K562 (cell line): Measurements from ENCODE around the gene GDAP2. TPM values are rescaled to one million over a fixed set of nuclear protein-coding genes. Genes with fewer than 3 reads are reported as not detected.

Experiments used
- ATAC-seq: fragments of 200-7000 bp; cut with Tn5 transposase; 3 replicates; pipeline ENCODE4 v1.9.1; 2020; ENCODE audit warnings: moderate library complexity
- BruUV-seq: library from RNA; stranded (reverse); fragments of 400-500 nt; replicated peaks from 2 replicates; lab custom pipeline; 2021; lab: Mats Ljungman, UMichigan
- CTCF ChIA-PET: fragments of 300-600 bp; formaldehyde crosslinking; extraction: SDS; loops from one replicate; lab custom pipeline; 2021; ENCODE audit warnings: low intra/inter-chr PET ratio; lab: Yijun Ruan, JAX
- POLR2A ChIA-PET: fragments of 300-600, 350-650 bp; sonication (Branson Sonifier 250); formaldehyde crosslinking; extraction: SDS; loops from one replicate; lab custom pipeline; 2021; ENCODE audit warnings: antibody characterized with exemption, inconsistent platforms; lab: Yijun Ruan, JAX
- DNase-seq, 4 experiments: peaks; one replicate each; pipeline versions ENCODE4 v3.0.0 to v3.0.0-alpha.2; 2011 to 2018; ENCODE audit warnings: low spot score in 3 of 4, mixed read lengths in 3 of 4; ENCODE audit errors: extremely low read depth in 1 of 4
- FAIRE-seq: peaks from 2 replicates; lab custom pipeline; 2011; peaks lifted over from hg19 to GRCh38; lab: Jason Lieb, UNC
- H2AFZ ChIP-seq: 2 replicates; pipeline ENCODE4 v1.6.0; 2011; ENCODE audit warnings: low read depth, low read length, control low read depth, inconsistent platforms
- H3K27ac ChIP-seq: fragments of 200-600 bp; 3 replicates; pipeline ENCODE4 v1.8.0; 2011; ENCODE audit warnings: low read depth, mild to moderate bottlenecking, control low read depth, inconsistent platforms, low read length, moderate library complexity, mixed read lengths; ENCODE audit errors: extremely low read depth
- H3K27me3 ChIP-seq, 2 experiments: fragments of 300-600 bp in 1 of 2; 2 replicates in 1 of 2; 3 replicates in 1 of 2; pipeline versions ENCODE4 v1.6.0 to v1.8.0; 2011; ENCODE audit warnings: inconsistent platforms in 2 of 2, low read length in 2 of 2, mild to moderate bottlenecking in 1 of 2, mixed read lengths in 1 of 2, moderate library complexity in 1 of 2; ENCODE audit not compliant: control insufficient read depth in 2 of 2, insufficient read depth in 2 of 2
- H3K36me3 ChIP-seq: fragments of 300-600 bp; 3 replicates; pipeline ENCODE4 v1.8.0; 2011; ENCODE audit warnings: mild to moderate bottlenecking, low read length, inconsistent platforms; ENCODE audit not compliant: control insufficient read depth, insufficient read depth
- H3K4me1 ChIP-seq, 2 experiments: fragments of 200-600 bp in 1 of 2; replicated peaks in 1 of 2; 2 replicates in 1 of 2; 3 replicates in 1 of 2; pipeline versions ENCODE4 v1.5.1 to v1.8.0; 2011; ENCODE audit warnings: inconsistent platforms in 2 of 2, low read length in 2 of 2, mild to moderate bottlenecking in 1 of 2, mixed read lengths in 1 of 2, moderate library complexity in 1 of 2; ENCODE audit not compliant: control insufficient read depth in 2 of 2, insufficient read depth in 2 of 2
- H3K4me2 ChIP-seq: 2 replicates; pipeline ENCODE4 v1.6.1; 2011; ENCODE audit warnings: low read length, control low read depth, inconsistent platforms, mixed read lengths; ENCODE audit not compliant: insufficient read depth
- H3K4me3 ChIP-seq: fragments of 200-600 bp; sonication (generic), shearing (Covaris generic); 2 replicates; pipeline ENCODE4 v1.5.1; 2016; ENCODE audit warnings: control low read depth, inconsistent platforms
- H3K79me2 ChIP-seq: fragments of 200-600 bp; 3 replicates; pipeline ENCODE4 v1.8.0; 2011; ENCODE audit warnings: low read length, inconsistent platforms; ENCODE audit not compliant: control insufficient read depth, insufficient read depth
- H3K9ac ChIP-seq, 2 experiments: 2 replicates each; pipeline versions ENCODE4 v1.6.0 to v1.6.1; 2011; ENCODE audit warnings: low read depth in 2 of 2, low read length in 2 of 2, control low read depth in 1 of 2, inconsistent platforms in 1 of 2, mild to moderate bottlenecking in 1 of 2, mixed read lengths in 1 of 2; ENCODE audit not compliant: insufficient read depth in 1 of 2
- H3K9me1 ChIP-seq: one replicate; pipeline ENCODE4 v1.6.0; 2011; ENCODE audit warnings: inconsistent platforms, mild to moderate bottlenecking, low read length, moderate library complexity; ENCODE audit not compliant: control insufficient read depth, insufficient read depth
- H3K9me3 ChIP-seq: replicated peaks from 2 replicates; pipeline ENCODE4 v1.5.1; 2011; ENCODE audit warnings: low read depth, low read length, inconsistent platforms; ENCODE audit not compliant: control insufficient read depth, insufficient read depth
- H4K20me1 ChIP-seq: replicated peaks from 2 replicates; pipeline ENCODE4 v1.6.1; 2011; ENCODE audit warnings: low read length, inconsistent platforms, mixed read lengths; ENCODE audit not compliant: control insufficient read depth, insufficient read depth
- CBFB ChIP-seq: sonication (generic); formaldehyde crosslinking; IDR thresholded peaks from 2 replicates; pipeline ENCODE4 v1.4.0; 2020; ENCODE audit warnings: mild to moderate bottlenecking, missing genetic modification reagents
- FOXA3 ChIP-seq, 2 experiments: fragments of 450-650 bp in 1 of 2; sonication (generic) in 1 of 2; formaldehyde crosslinking; IDR thresholded peaks in 1 of 2; conservative IDR thresholded peaks in 1 of 2; 2 replicates each; pipeline versions ENCODE4 v1.4.0 to v1.8.0; 2020 to 2022; ENCODE audit warnings: mild to moderate bottlenecking in 2 of 2, missing genetic modification reagents in 1 of 2
- OTX1 ChIP-seq: fragments of 450-650 bp; formaldehyde crosslinking; IDR thresholded peaks from 2 replicates; pipeline ENCODE4 v1.4.0; 2022; ENCODE audit warnings: mild to moderate bottlenecking
- SPI1 ChIP-seq: IDR thresholded peaks from 2 replicates; pipeline ENCODE4 v1.6.1; 2011; ENCODE audit warnings: low read depth, low read length, control low read depth, borderline replicate concordance
- TAF7 ChIP-seq: fragments of 450-650 bp; IDR thresholded peaks from 2 replicates; pipeline ENCODE4 v1.6.1; 2016; ENCODE audit warnings: missing genetic modification characterization, missing compliant biosample characterization
- ZNF668 ChIP-seq: fragments of 250-450 bp; sonication (Bioruptor Pico); IDR thresholded peaks from 2 replicates; pipeline ENCODE4 v1.8.0; 2022; ENCODE audit warnings: mild to moderate bottlenecking, inconsistent platforms
- ZNF79 ChIP-seq: fragments of 250-450 bp; sonication (Bioruptor Pico); IDR thresholded peaks from 2 replicates; pipeline ENCODE4 v1.4.0; 2020; ENCODE audit warnings: low read depth, mild to moderate bottlenecking, moderate library complexity
- ZSCAN29 ChIP-seq: fragments of 450-650 bp; IDR thresholded peaks from 2 replicates; pipeline ENCODE4 v1.6.1; 2017
- WGBS: fragments of 100-300 bp; shearing (Covaris generic); methylation state at CpG from one replicate; pipeline ENCODE4 v1.1.6; 2016; ENCODE audit warnings: low coverage, mixed read lengths; ENCODE audit not compliant: insufficient coverage; ENCODE audit errors: missing lambda C conversion rate; 5-methylcytosine and 5-hydroxymethylcytosine counted together
- in situ Hi-C: fragments of 300-500 bp; cut with MboI; formaldehyde crosslinking; loops from 4 replicates; pipeline ENCODE4 v1.15.0; 2018; ENCODE audit warnings: inconsistent platforms, mixed read lengths
- intact Hi-C: fragments of 100-400 bp; cut with micrococcal nuclease; formaldehyde crosslinking; loops from 2 replicates; pipeline ENCODE4 v1.14.2; 2022
- polyA plus RNA-seq, 8 experiments: library from polyadenylated mRNA; depleted of rRNA in 4 of 8; stranded (reverse) in 5 of 8; unstranded in 3 of 8; fragments of >200 nt; fragmentation: Nextera tagmentation in 2 of 8; fragmentation: Illumina TruSeq in 1 of 8; extraction: Ambion mirVana in 2 of 8; extraction: Trizol in 1 of 8; gene quantifications; 2 replicates each; pipeline versions ENCODE4 v1.2.1 to v1.2.3, GENCODE V29; 2011 to 2014; ENCODE audit warnings: inconsistent platforms in 1 of 8, missing spikeins in 1 of 8
- total RNA-seq, 7 experiments: library from RNA; depleted of rRNA in 6 of 7; stranded (reverse); fragments of >200 nt in 6 of 7; fragmentation: Illumina TruSeq in 2 of 7; extraction: Trizol in 2 of 7; gene quantifications; 2 replicates each; pipeline versions ENCODE4 v1.2.1 to v1.2.3, GENCODE V29; 2011 to 2021; ENCODE audit warnings: low replicate concordance in 1 of 7
- TF ChIP-seq, protein P1 (sequence below): fragments of 450-650 bp; IDR thresholded peaks from 2 replicates; pipeline ENCODE4 v1.6.1; 2018; ENCODE audit warnings: mild to moderate bottlenecking, low read depth; ENCODE audit not compliant: partially characterized antibody
- TF ChIP-seq, protein P2 (sequence below), 2 experiments: IDR thresholded peaks in 1 of 2; conservative IDR thresholded peaks in 1 of 2; 2 replicates each; pipeline ENCODE4 v1.6.1; 2016; ENCODE audit warnings: low read depth in 2 of 2, mild to moderate bottlenecking in 1 of 2, missing compliant biosample characterization in 1 of 2, missing genetic modification characterization in 1 of 2, moderate library complexity in 1 of 2
- TF ChIP-seq, protein P3 (sequence below): fragments of 250-450 bp; sonication (Bioruptor Pico); IDR thresholded peaks from 2 replicates; pipeline ENCODE4 v1.4.0; 2020; ENCODE audit warnings: borderline replicate concordance
- TF ChIP-seq, protein P4 (sequence below): fragments of 250-450 bp; sonication (Bioruptor Pico); IDR thresholded peaks from 2 replicates; pipeline ENCODE4 v1.8.0; 2021; ENCODE audit warnings: mild to moderate bottlenecking, moderate library complexity

GDAP2 gene
- total and polyA plus RNA-seq, 9 of the 15 experiments (the other 6 are each of a cell fraction or from before 2014, with no cell fraction given) = 4.1 to 23.1 (median 13.2) TPM

DNA sequence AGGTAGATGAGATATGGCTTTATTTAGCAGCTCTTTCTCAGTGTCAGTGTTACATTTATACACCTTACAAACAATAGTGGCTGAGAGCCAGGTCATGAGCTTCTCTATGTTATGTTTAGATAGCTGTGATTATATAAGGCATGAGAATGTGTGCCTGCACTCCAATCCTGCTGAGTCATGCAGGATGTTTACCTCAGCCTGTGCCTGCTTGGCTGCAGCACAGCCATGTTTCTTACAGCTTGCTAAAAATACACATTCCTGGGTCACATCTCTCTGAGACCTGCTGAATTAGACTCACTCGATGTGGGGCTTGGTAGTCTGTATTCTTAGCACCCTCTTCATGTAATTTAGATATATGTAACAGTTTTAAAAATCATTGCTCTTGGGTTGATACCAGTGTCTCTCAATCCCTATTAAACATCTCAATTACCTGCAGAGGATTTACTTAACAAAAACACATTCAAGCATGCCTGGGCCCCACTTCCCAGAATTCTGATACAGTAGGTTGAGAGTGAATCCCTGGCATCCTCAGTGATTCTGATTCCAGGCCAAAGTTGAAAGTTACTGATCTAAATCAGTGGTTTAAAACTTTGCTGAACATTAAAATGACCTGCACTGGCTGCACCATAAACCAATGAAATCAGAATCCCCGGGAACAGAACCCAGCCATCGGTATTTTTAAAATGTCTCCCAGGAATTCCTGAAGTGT lies 107.5 kb downstream of the GDAP2 start:
- Histone ChIP-seq H3K79me2 (no peaks in the 10 kb centered on the region), H2AFZ (peak overlapping the region; percentile 13; the same call in 1 of the 2 replicates), H3K4me1 (peaks cover 0 to 6% of the 10 kb centered on the region in 2 experiments; a peak in 3 of 5 replicates), H3K9me3 (0 out of 2 replicates have a peak, but pooled peaks cover 6% of the 10 kb centered on the region), H3K4me2 (no peak overlapping the region), H3K36me3 (no peaks in the 10 kb centered on the region), H3K4me3 (no peak overlapping the region), H3K27me3 (peaks cover 0 to 16% of the 10 kb centered on the region in 2 experiments; a peak in 2 of 5 replicates), H3K9me1 (no peaks in the 10 kb centered on the region), H3K9ac (no peak overlapping the region), H3K27ac (no peak overlapping the region), H4K20me1 (no peaks in the 10 kb centered on the region)
- intact Hi-C loops = no loop called here
- in situ Hi-C loops = no loop called here
- ChIA-PET CTCF (no interaction called here), POLR2A (interaction anchor here (1.3 kb wide), 1 partner anchor 12 kb away, joined by 3 read pairs; no protein-coding TSS in a partner anchor)
- WGBS = 3% methylated on average over 3 of the region's 3 CpGs
- DNase-seq (peak in 2 of 4 experiments; percentile 28 to 76), FAIRE-seq (peak; percentile 57), ATAC-seq (peak; percentile 80)
- no TSS peak for BruUV-seq
- TF ChIP-seq, protein P1, sequence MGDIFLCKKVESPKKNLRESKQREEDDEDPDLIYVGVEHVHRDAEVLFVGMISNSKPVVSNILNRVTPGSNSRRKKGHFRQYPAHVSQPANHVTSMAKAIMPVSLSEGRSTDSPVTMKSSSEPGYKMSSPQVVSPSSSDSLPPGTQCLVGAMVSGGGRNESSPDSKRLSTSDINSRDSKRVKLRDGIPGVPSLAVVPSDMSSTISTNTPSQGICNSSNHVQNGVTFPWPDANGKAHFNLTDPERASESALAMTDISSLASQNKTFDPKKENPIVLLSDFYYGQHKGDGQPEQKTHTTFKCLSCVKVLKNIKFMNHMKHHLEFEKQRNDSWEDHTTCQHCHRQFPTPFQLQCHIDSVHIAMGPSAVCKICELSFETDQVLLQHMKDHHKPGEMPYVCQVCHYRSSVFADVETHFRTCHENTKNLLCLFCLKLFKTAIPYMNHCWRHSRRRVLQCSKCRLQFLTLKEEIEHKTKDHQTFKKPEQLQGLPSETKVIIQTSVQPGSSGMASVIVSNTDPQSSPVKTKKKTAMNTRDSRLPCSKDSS = peak; percentile 20
- TF ChIP-seq, protein P2, sequence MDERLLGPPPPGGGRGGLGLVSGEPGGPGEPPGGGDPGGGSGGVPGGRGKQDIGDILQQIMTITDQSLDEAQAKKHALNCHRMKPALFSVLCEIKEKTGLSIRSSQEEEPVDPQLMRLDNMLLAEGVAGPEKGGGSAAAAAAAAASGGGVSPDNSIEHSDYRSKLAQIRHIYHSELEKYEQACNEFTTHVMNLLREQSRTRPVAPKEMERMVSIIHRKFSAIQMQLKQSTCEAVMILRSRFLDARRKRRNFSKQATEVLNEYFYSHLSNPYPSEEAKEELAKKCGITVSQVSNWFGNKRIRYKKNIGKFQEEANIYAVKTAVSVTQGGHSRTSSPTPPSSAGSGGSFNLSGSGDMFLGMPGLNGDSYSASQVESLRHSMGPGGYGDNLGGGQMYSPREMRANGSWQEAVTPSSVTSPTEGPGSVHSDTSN (CRISPR knock-in tag; IDR thresholded peaks at IDR 0.05; ENCODE audit: low read depth) = no peak
- TF ChIP-seq, protein P2 (tag; conservative IDR thresholded peaks at IDR 0.05; ENCODE audit: low read depth) = peak; percentile 62
- TF ChIP-seq, protein P3, sequence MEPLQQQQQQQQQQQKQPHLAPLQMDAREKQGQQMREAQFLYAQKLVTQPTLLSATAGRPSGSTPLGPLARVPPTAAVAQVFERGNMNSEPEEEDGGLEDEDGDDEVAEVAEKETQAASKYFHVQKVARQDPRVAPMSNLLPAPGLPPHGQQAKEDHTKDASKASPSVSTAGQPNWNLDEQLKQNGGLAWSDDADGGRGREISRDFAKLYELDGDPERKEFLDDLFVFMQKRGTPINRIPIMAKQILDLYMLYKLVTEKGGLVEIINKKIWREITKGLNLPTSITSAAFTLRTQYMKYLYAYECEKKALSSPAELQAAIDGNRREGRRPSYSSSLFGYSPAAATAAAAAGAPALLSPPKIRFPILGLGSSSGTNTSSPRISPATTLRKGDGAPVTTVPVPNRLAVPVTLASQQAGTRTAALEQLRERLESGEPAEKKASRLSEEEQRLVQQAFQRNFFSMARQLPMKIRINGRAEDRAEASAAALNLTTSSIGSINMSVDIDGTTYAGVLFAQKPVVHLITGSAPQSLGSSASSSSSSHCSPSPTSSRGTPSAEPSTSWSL (CRISPR knock-in tag) = no peak
- TF ChIP-seq ZSCAN29 (no peak), TAF7 (peak; percentile 54; the same call in 1 of the 2 replicates), ZNF668 (peak; percentile 82; the same call in 1 of the 2 replicates), CBFB (CRISPR knock-in tag) (no peak), OTX1 (CRISPR knock-in tag) (peak; percentile 32; the same call in 1 of the 2 replicates), ZNF79 (CRISPR knock-in tag) (peak; percentile 78), SPI1 (no peak), FOXA3 (CRISPR knock-in tag; conservative IDR thresholded peaks at IDR 0.05 in 1 of 2, IDR thresholded peaks at IDR 0.05 in 1 of 2) (peak in 1 of 2 experiments; percentile 50; a peak in 1 of 4 replicates)
- TF ChIP-seq, protein P4, sequence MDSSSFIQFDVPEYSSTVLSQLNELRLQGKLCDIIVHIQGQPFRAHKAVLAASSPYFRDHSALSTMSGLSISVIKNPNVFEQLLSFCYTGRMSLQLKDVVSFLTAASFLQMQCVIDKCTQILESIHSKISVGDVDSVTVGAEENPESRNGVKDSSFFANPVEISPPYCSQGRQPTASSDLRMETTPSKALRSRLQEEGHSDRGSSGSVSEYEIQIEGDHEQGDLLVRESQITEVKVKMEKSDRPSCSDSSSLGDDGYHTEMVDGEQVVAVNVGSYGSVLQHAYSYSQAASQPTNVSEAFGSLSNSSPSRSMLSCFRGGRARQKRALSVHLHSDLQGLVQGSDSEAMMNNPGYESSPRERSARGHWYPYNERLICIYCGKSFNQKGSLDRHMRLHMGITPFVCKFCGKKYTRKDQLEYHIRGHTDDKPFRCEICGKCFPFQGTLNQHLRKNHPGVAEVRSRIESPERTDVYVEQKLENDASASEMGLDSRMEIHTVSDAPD (CRISPR knock-in tag) = peak; percentile 52; the same call in 1 of the 2 replicates
